CD4-positive, alpha-beta T cell treated with Interferon alpha-2 for 1 hour (primary cell): Measurements from ENCODE around the gene ADSS1.

Source experiments
- DNase-seq, 2 donors: peaks; one replicate each; pipeline ENCODE4 v3.0.0-alpha.2; 2020 to 2022

Gene ADSS1

GRCh38 chr14:104687601-104688504 is 36.2 kb upstream of the ADSS1 start:
- no peak for DNase-seq

- DNase-seq, result peak in 1 of 2 donors; percentile 25
Observed at GRCh38 chr14:104688505-104689108, 35.4 kb upstream of the ADSS1 start.

- peak; percentile 54 to 61 for DNase-seq
Observed at GRCh38 chr14:104689109-104689880, 34.7 kb upstream of the ADSS1 start, which contains the start of gene INF2. Gene INF2 (plus strand): TSS chr14:104689618. CDS start chr14:104701366, 11,748 bp downstream.

- DNase-seq, result peak in 1 of 2 donors; percentile 11
Observed at GRCh38 chr14:104689881-104690711, 33.9 kb upstream of the ADSS1 start.

GRCh38 chr14:104690861-104691455 is 33.1 kb upstream of the ADSS1 start:
- no peak for DNase-seq

GRCh38 chr14:104691546-104692260 is 32.3 kb upstream of the ADSS1 start:
- no peak for DNase-seq

- DNase-seq, result no peak
Observed at GRCh38 chr14:104692261-104692938, 31.6 kb upstream of the ADSS1 start.

GRCh38 chr14:104692939-104693315 is 31.1 kb upstream of the ADSS1 start:
- no peak for DNase-seq

GRCh38 chr14:104693482-104694431 is 30.3 kb upstream of the ADSS1 start:
- no peak for DNase-seq

- no peak for DNase-seq
Observed at GRCh38 chr14:104694475-104694950, 29.5 kb upstream of the ADSS1 start.

GRCh38 chr14:104694991-104695659 is 28.9 kb upstream of the ADSS1 start:
- DNase-seq, result peak; percentile 28 to 52

- DNase-seq, result no peak
Observed at GRCh38 chr14:104695660-104696000, 28.4 kb upstream of the ADSS1 start.

- no peak for DNase-seq
Observed at GRCh38 chr14:104696671-104697316, 27.2 kb upstream of the ADSS1 start.

- DNase-seq, result no peak
Observed at GRCh38 chr14:104697317-104697703, 26.7 kb upstream of the ADSS1 start.

- DNase-seq, result no peak
Observed at GRCh38 chr14:104697892-104698583, 26.0 kb upstream of the ADSS1 start.

GRCh38 chr14:104698688-104699425 is 25.2 kb upstream of the ADSS1 start:
- DNase-seq, result no peak

GRCh38 chr14:104699426-104699748 is 24.6 kb upstream of the ADSS1 start:
- no peak for DNase-seq
